ENCODE results near the gene ZNF784. TPM values are rescaled to one million over a fixed set of nuclear protein-coding genes. Genes with fewer than 3 reads are reported as not detected.

The ZNF784 gene
- total and polyA plus RNA-seq, 2 of the 13 experiments (the other 11 are each of a cell fraction or from before 2014, with no cell fraction given), result 4.1 to 4.2 TPM

GRCh38 chr19:55670280-55671053, 46.1 kb upstream of the ZNF784 start:
- H3K9me3 ChIP-seq (ENCODE audit: low read length), result no peaks in the 10 kb centered on the region
- no peak for FAIRE-seq
- no peak overlapping the region for H2AFZ ChIP-seq (ENCODE audit: low read length)
- H3K79me2 ChIP-seq (ENCODE audit: insufficient read depth, low read length), result peaks cover 57% of the 10 kb centered on the region
- peak; percentile 20; the same call in 2 of the 3 replicates for ATAC-seq
- no peak overlapping the region for H3K27ac ChIP-seq (ENCODE audit: extremely low read length, insufficient read depth, low read length)
- TF ChIP-seq AGO2 (optimal IDR thresholded peaks at IDR 0.05; ENCODE audit: low read depth, low read length) (peak; percentile 78), HNRNPL (IDR thresholded peaks at IDR 0.05; ENCODE audit: low read depth, low read length) (no peak), RBFOX2 (IDR thresholded peaks at IDR 0.05; ENCODE audit: low read depth, low read length) (peak; percentile 75), ZNF878 (CRISPR knock-in tag; IDR thresholded peaks at IDR 0.05) (no peak), POLR2A (IDR thresholded peaks at IDR 0.05; ENCODE audit: insufficient read depth in 1 of 2, low read depth in 2 of 2, low read length in 2 of 2) (peak in 1 of 2 experiments; percentile 34; a peak in 2 of 4 replicates), ZNF331 (CRISPR knock-in tag; IDR thresholded peaks at IDR 0.05) (no peak), ZNF235 (CRISPR knock-in tag; IDR thresholded peaks at IDR 0.05; ENCODE audit: borderline replicate concordance) (no peak), ZFP62 (CRISPR knock-in tag; IDR thresholded peaks at IDR 0.05) (no peak)
- intact Hi-C loops (cut with micrococcal nuclease; ENCODE audit: unreplicated experiment) (no loop called here), in situ Hi-C loops (cut with HindIII; ENCODE audit: extremely low pct_ligation_motif_present, low pct_unique_long_range_greater_than_20kb) (no loop called here)
- H3K27me3 ChIP-seq (ENCODE audit: control insufficient read depth in 1 of 2, insufficient read depth in 2 of 2, low read length in 2 of 2), result no peaks in the 10 kb centered on the region; a peak in 1 of 5 replicates
- peaks cover 42 to 62% of the 10 kb centered on the region in 2 experiments; a peak in 4 of 5 replicates for H3K36me3 ChIP-seq (replicated peaks in 1 of 2; ENCODE audit: control insufficient read depth in 1 of 2, insufficient read depth in 2 of 2, low read length in 2 of 2)
- no peak overlapping the region for H3K4me2 ChIP-seq (ENCODE audit: low read depth, low read length)
- H4K20me1 ChIP-seq (ENCODE audit: insufficient read depth, low read length), result peaks cover 54% of the 10 kb centered on the region
- no TSS peak for BruUV-seq (replicated peaks)
- no peak overlapping the region for H3K4me3 ChIP-seq (replicated peaks in 1 of 3; ENCODE audit: insufficient read depth in 1 of 3, low read depth in 2 of 3, low read length in 3 of 3)
- ChIA-PET POLR2A (interaction anchor here (1.4 to 2.0 kb wide), 3 partner anchors 13 to 16 kb away, joined by 9 to 14 read pairs (median 10); partner anchors contain the start of gene U2AF2), CTCF (ENCODE audit: low intra/inter-chr PET ratio, low total read pairs) (interaction anchor here (1.4 kb wide), 1 partner anchor 17 kb away, joined by 7 read pairs; no protein-coding TSS in a partner anchor)
- 91% methylated on average over 23 of the region's 23 CpGs for WGBS (ENCODE audit: low lambda C conversion rate)
- H3K9ac ChIP-seq (ENCODE audit: insufficient read depth, low read depth, low read length), result no peak overlapping the region
- peaks cover 23% of the 10 kb centered on the region for H3K4me1 ChIP-seq (ENCODE audit: insufficient read depth, low read length)
- no peak for DNase-seq (ENCODE audit: low spot score)

All from HepG2 (cell line).